Heart right ventricle (tissue), 16 donors: ENCODE data around the gene CSRP2. TPM values are rescaled to one million over a fixed set of nuclear protein-coding genes. Genes with fewer than 3 reads are reported as not detected.
A peak's percentile ranks its signal among the peaks of the same experiment; 100 is the strongest.

Experiments used
- ATAC-seq, 8 donors: fragments of 200-7000 bp; cut with Tn5 transposase; one replicate each; pipeline ENCODE4 v1.9.1; 2020; ENCODE audit warnings: mild to moderate bottlenecking in 8 of 8, moderate library complexity in 8 of 8, moderate number of reproducible peaks in 1 of 8
- DNase-seq, 2 donors: peaks; one replicate each; pipeline ENCODE4 v3.0.0-alpha.2; 2020
- H3K27ac ChIP-seq, 10 donors: fragments of 200-600 bp; sonication (generic) in 2 of 10; one replicate each; pipeline versions ENCODE4 v1.5.0 to v1.8.0; 2020 to 2022; ENCODE audit warnings: mild to moderate bottlenecking in 3 of 10
- H3K27me3 ChIP-seq, 7 donors: fragments of 200-600 bp; one replicate each; pipeline ENCODE4 v1.8.0; 2021 to 2022; ENCODE audit warnings: mild to moderate bottlenecking in 2 of 7
- H3K36me3 ChIP-seq, 9 donors: fragments of 200-600 bp; sonication (generic) in 1 of 9; one replicate each; pipeline versions ENCODE4 v1.5.0 to v1.8.0; 2020 to 2022; ENCODE audit warnings: mild to moderate bottlenecking in 2 of 9
- H3K4me1 ChIP-seq, 9 donors: fragments of 200-600 bp; sonication (generic) in 1 of 9; one replicate each; pipeline versions ENCODE4 v1.5.0 to v1.8.0; 2020 to 2022; ENCODE audit warnings: mild to moderate bottlenecking in 4 of 9
- H3K4me3 ChIP-seq, 10 donors: fragments of 200-600 bp; sonication (generic) in 2 of 10; one replicate each; pipeline versions ENCODE4 v1.5.0 to v1.8.0; 2020 to 2022; ENCODE audit warnings: mild to moderate bottlenecking in 7 of 10, moderate library complexity in 2 of 10
- H3K9me3 ChIP-seq, 11 donors: fragments of 200-600 bp in 10 of 11; sonication (generic) in 2 of 11; one replicate each; pipeline versions ENCODE4 v1.5.0 to v1.8.0; 2013 to 2022; ENCODE audit warnings: mild to moderate bottlenecking in 2 of 11, control low read depth in 1 of 11, moderate library complexity in 1 of 11
- WGBS, 2 donors: extraction: QIAGEN DNeasy Blood & Tissue Kit; methylation state at CpG; one replicate each; pipeline ENCODE4 v1.1.7; 2013; ENCODE audit warnings: inconsistent platforms in 1 of 2; 5-methylcytosine and 5-hydroxymethylcytosine counted together
- intact Hi-C, 10 donors: fragments of 100-400 bp; cut with DNase I; formaldehyde crosslinking; loops; one replicate each; pipeline versions ENCODE4 v1.11.1 to v1.14.2; 2022
- polyA plus RNA-seq, 2 donors: library from polyadenylated mRNA; stranded (reverse); fragments of 200-250 nt; gene quantifications; one replicate each; pipeline ENCODE4 v1.2.3, GENCODE V29; 2013
- total RNA-seq, 10 donors: library from RNA; stranded (reverse); fragmentation: NEBNext Ultra II Directional in 3 of 10; extraction: Animal tissue kit (Norgen Biotek cat#: 25700) in 3 of 10; gene quantifications; one replicate each; pipeline versions ENCODE4 v1.2.1 to v1.2.4, GENCODE V29; 2021 to 2023
- TF ChIP-seq, protein P1 (sequence below), 9 donors: fragments of 200-600 bp; sonication (generic) in 2 of 9; IDR thresholded peaks; one replicate each; pipeline versions ENCODE4 v1.5.0 to v1.8.0; 2021 to 2022; ENCODE audit warnings: antibody characterized with exemption in 9 of 9, mild to moderate bottlenecking in 5 of 9, moderate library complexity in 1 of 9
- donor health status: Arrhythmogenic right ventricular cardiomyopathy.
- donor health status: ischemic (EF 13 %, LVEDD 7.1; RV severe dilation, severe dysfunction).
- donor health status: healthy with polysubstance abuse.
- donor health status: DM: no; HTN: yes; CAD: no.
- donor health status: DM: no; HTN: no; CAD: no.
- donor health status: ischemic (EF 25% LVEDD 6.9; RV normal size, moderate dysfunction).
- donor health status: ischemic (EF 25% LVEDD 5.7; RV mildly dilated, moderate dysfunction).
- donor health status: healthy.
- donor health status: DM: yes; HTN: yes; CAD: no.
- donor health status: Ischemic cardiomyopathy.
- donor health status: ischemic (EF 35%, LVEDD 5.7; RV mildly dilated, moderate dysfunction).
- donor health status: nonischemic (EF 11% LVEDD 7.7; RV severe dilation, severe dysfunction).
- donor health status: DM: yes; HTN: yes; CAD: no.
- donor health status: PGD.
- donor health status: ischemic (EF 29% LVEDD 5.4; RV normal size, mild dysfunction).
- donor health status: nonischemic (EF 23%, LVEDD 6.1; RV moderate dilation, normal function).

CSRP2 gene
- total and polyA plus RNA-seq, 12 donors = 9.7 to 46.3 (median 21.8) TPM

DNA sequence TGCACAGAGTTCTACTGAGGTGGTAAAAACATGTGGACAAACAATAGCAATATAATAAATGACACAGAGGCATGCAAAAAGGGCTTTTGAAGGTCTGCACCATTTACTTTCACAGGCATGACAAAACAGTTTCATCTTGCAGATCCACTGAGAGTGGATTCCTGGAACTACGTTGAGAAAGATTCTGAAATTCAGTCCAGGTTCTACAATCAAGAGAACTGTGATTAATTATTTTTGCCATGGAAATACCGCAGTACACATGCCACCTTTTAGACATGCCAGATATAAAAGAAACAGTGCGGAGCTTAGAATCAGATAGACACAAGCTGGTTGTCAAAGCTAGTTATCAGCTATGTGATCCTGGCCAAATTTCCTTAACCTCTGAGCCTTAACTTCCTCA, 4.8 kb downstream of the CSRP2 start:
- no peaks in the 10 kb centered on the region for H3K9me3 ChIP-seq
- H3K27me3 ChIP-seq = peaks cover 0 to 28% (median 0%) of the 10 kb centered on the region in 7 donors
- DNase-seq (no peak), ATAC-seq (no peak)
- intact Hi-C loops = no loop called here
- H3K27ac ChIP-seq = no peak overlapping the region
- WGBS, 2 donors = 57 to 68% methylated on average over 3 of the region's 3 CpGs
- H3K4me1 ChIP-seq = peaks cover 0 to 27% (median 8%) of the 10 kb centered on the region in 9 donors
- TF ChIP-seq, protein P1, sequence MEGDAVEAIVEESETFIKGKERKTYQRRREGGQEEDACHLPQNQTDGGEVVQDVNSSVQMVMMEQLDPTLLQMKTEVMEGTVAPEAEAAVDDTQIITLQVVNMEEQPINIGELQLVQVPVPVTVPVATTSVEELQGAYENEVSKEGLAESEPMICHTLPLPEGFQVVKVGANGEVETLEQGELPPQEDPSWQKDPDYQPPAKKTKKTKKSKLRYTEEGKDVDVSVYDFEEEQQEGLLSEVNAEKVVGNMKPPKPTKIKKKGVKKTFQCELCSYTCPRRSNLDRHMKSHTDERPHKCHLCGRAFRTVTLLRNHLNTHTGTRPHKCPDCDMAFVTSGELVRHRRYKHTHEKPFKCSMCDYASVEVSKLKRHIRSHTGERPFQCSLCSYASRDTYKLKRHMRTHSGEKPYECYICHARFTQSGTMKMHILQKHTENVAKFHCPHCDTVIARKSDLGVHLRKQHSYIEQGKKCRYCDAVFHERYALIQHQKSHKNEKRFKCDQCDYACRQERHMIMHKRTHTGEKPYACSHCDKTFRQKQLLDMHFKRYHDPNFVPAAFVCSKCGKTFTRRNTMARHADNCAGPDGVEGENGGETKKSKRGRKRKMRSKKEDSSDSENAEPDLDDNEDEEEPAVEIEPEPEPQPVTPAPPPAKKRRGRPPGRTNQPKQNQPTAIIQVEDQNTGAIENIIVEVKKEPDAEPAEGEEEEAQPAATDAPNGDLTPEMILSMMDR (IDR thresholded peaks at IDR 0.05) = no peak
- no peaks in the 10 kb centered on the region for H3K36me3 ChIP-seq
- no peak overlapping the region for H3K4me3 ChIP-seq

DNA sequence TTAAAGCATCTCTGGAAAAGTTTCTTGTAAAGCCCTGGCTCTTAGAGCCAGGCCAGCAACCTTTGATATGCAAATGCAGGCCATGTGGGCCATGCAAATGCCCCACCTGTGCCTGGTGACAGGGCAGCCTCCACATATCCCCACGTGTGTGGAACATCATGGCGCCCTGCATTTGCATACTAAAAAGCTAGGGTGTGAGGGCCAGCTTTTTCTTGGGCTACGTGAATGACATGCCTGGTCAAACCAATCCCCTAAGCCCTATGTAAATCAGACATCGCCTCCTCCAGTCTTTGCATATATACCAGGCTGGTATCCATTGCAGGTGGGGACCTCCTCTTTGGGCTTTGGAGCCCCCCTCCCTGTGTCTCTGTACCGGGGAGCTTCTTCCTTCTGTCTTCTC, 6.4 kb downstream of the CSRP2 start:
- intact Hi-C loops = no loop called here
- Histone ChIP-seq H3K4me1 (peaks cover 0 to 16% (median 2%) of the 10 kb centered on the region in 9 donors), H3K27ac (no peak overlapping the region), H3K27me3 (peaks cover 0 to 12% (median 0%) of the 10 kb centered on the region in 7 donors), H3K9me3 (no peaks in the 10 kb centered on the region), H3K36me3 (no peaks in the 10 kb centered on the region), H3K4me3 (no peak overlapping the region)
- 90% methylated on average over 5 of the region's 5 CpGs for WGBS, 2 donors
- no peak for ATAC-seq
- TF ChIP-seq, protein P1 (IDR thresholded peaks at IDR 0.05) = no peak
- no peak for DNase-seq

DNA sequence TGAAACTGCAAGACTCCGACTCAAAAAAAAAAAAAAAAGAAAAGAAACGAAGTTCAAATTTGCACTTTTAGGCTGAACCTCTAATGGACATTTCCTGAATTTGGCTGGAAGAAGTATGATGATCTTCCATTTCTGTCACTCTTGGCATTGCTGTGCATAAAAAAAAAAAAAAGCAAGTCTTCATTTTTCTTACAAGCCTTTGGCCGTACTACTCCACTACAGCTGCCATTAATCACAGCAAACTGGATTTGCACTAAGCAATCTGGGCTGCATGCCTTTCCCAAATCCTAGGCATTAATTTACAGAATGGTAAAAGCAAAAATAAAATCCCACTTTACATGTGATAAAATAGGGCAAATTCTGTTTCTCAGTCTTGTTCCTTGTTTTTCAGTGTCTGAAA, 7.1 kb downstream of the CSRP2 start:
- no peaks in the 10 kb centered on the region for H3K36me3 ChIP-seq
- TF ChIP-seq, protein P1 (IDR thresholded peaks at IDR 0.05) = no peak
- 81 to 87% methylated on average over 3 of the region's 3 CpGs for WGBS, 2 donors
- peaks cover 0 to 9% (median 0%) of the 10 kb centered on the region in 9 donors for H3K4me1 ChIP-seq
- intact Hi-C loops = no loop called here
- peak in 1 of 8 donors; percentile 17 for ATAC-seq
- no peak for DNase-seq
- no peak overlapping the region for H3K27ac ChIP-seq
- H3K4me3 ChIP-seq = no peak overlapping the region
- no peaks in the 10 kb centered on the region for H3K9me3 ChIP-seq
- peaks cover 0 to 5% (median 0%) of the 10 kb centered on the region in 7 donors for H3K27me3 ChIP-seq

DNA sequence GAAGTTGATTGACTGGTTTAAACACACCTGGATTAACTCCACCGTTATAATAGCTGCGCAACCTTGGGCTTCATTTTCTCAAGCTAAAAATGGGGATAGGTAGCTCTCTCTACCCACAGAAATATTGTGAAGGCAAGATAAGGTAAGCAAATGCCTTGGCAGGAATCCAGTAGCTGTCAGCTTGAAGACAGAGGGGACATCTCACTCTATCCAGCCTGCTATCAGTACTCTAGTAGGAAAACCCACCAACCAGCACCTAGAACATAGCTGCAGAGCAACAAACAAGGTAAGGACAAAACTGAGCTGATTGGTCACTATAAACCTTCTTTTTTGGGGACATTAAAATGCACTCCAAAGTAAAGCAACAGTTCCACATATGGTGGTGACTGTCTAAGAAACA, 7.7 kb downstream of the CSRP2 start:
- intact Hi-C loops = no loop called here
- peaks cover 0 to 6% (median 0%) of the 10 kb centered on the region in 9 donors for H3K4me1 ChIP-seq
- no peaks in the 10 kb centered on the region for H3K9me3 ChIP-seq
- H3K36me3 ChIP-seq = no peaks in the 10 kb centered on the region
- no peak overlapping the region for H3K27ac ChIP-seq
- H3K4me3 ChIP-seq = no peak overlapping the region
- TF ChIP-seq, protein P1 (IDR thresholded peaks at IDR 0.05) = no peak
- ATAC-seq (no peak), DNase-seq (no peak)
- no peaks in the 10 kb centered on the region for H3K27me3 ChIP-seq
- 74 to 86% methylated on average over 2 of the region's 2 CpGs for WGBS, 2 donors
